Measurements from ENCODE around the gene KIF13A.

DNA sequence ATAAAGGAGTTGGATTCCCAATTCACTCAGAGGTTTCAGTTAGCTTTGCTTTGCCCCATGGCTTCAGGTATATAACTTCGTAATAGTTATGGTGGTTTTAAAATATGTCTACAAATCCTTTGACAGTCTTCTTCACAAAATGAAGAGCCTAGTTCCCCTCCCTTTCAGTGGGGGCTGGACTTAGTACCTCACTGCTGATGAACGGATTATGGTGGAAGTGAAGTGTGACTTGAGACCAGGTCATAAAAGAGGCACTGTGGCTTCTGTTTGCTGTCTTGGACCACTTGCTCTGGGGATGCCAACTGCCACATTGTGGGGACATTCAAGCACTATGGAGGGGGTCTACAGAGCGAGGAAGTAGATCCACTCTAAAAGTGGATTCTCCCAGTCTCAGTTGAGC, 233.2 kb downstream of the KIF13A start:
- TF ChIP-seq CTCF (IDR thresholded peaks at IDR 0.05) (no peak), POLR2A (IDR thresholded peaks at IDR 0.05) (no peak)
